Activated CD4-positive, alpha-beta T cell treated with anti-CD3 and anti-CD28 coated beads for 36 hours (primary cell): ENCODE data around the gene NDUFA11. TPM values are rescaled to one million over a fixed set of nuclear protein-coding genes. Genes with fewer than 3 reads are reported as not detected.
"Not testable (repeated sequence)": the region's sequence is repeated elsewhere in the genome, so short reads cannot be mapped to it uniquely, and the experiment has no call there.

Experiments used
- ATAC-seq: fragments of 200-7000 bp; cut with Tn5 transposase; one replicate; pipeline ENCODE4 v1.10.0; 2021; ENCODE audit warnings: mild to moderate bottlenecking, moderate library complexity
- CTCF ChIA-PET: fragments of 350-600 bp; sonication (Branson Sonifier 250); formaldehyde crosslinking; loops from one replicate; lab custom pipeline; 2021; ENCODE audit warnings: antibody characterized with exemption; lab: Charles Lee
- POLR2A ChIA-PET: fragments of 350-600 bp; sonication (Branson Sonifier 250); formaldehyde crosslinking; loops from one replicate; lab custom pipeline; 2021; ENCODE audit warnings: antibody characterized with exemption, inconsistent platforms; lab: Charles Lee
- DNase-seq: peaks from one replicate; pipeline ENCODE4 v3.0.0-alpha.2; 2020
- H3K27ac Mint-ChIP-seq: one replicate; pipeline ENCODE4 v1.8.0; 2021; ENCODE audit warnings: mixed read lengths
- H3K27me3 Mint-ChIP-seq: one replicate; pipeline ENCODE4 v1.8.0; 2021; ENCODE audit warnings: mixed read lengths
- H3K36me3 Mint-ChIP-seq: one replicate; pipeline ENCODE4 v1.8.0; 2021; ENCODE audit warnings: low read depth, mixed read lengths
- H3K4me1 Mint-ChIP-seq: one replicate; pipeline ENCODE4 v1.8.0; 2021; ENCODE audit warnings: mixed read lengths
- H3K4me3 Mint-ChIP-seq: one replicate; pipeline ENCODE4 v1.8.0; 2021; ENCODE audit warnings: mild to moderate bottlenecking, moderate library complexity, mixed read lengths
- H3K9me3 Mint-ChIP-seq: one replicate; pipeline ENCODE4 v1.8.0; 2021; ENCODE audit warnings: low read depth, mixed read lengths
- intact Hi-C, 2 experiments: fragments of 100-400 bp; cut with DNase I in 1 of 2; cut with micrococcal nuclease in 1 of 2; formaldehyde crosslinking; loops; one replicate each; pipeline versions ENCODE4 v1.14.2 to v1.15.1; 2022 to 2024; cut with DNase I, micrococcal nuclease
- total RNA-seq, 2 experiments: library from RNA; stranded (reverse); gene quantifications; one replicate each; pipeline ENCODE4 v1.2.3, GENCODE V29; 2021

Gene NDUFA11
- total RNA-seq, 2 experiments from 2014 or later, result 175 to 213 TPM

DNA sequence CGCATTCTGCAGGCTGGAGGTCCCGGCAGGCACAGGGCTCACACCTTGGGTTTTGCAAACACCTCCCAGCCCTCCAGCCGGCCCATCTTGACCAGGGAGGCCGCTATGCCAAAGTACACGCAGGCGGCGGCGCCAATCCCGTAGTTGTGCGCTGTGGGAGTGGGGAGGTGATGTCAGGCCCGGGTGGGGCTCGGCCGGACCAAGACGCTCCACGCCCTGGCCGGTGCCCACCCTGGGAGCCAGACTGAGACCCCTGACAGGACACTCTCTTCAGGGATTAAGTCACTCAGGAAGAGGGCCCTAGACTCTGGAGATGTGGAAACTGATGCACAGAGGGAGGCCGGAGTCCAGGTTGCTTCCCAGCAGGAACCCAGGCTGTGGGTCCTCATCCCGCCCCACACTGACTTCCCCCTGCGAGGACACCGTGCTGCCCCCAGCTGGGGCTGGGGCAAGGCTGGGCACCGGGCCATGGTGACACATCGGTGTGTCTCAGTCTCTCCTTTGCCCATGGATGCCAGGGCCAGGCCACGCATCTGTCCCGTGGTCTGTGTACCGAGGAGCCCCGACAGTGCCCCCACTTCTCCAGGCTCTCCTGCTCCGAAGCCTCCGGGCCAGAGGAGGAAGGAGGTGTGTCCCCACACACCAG is 8.8 kb downstream of the NDUFA11 start:
- ATAC-seq (no peak), DNase-seq (no peak)
- Mint-ChIP-seq H3K4me1 (no peaks in the 10 kb centered on the region), H3K27me3 (no peaks in the 10 kb centered on the region), H3K9me3 (no peaks in the 10 kb centered on the region), H3K27ac (no peak overlapping the region), H3K4me3 (no peak overlapping the region), H3K36me3 (peaks cover 4% of the 10 kb centered on the region)
- ChIA-PET POLR2A (no interaction called here), CTCF (no interaction called here)
- intact Hi-C loops, result no loop called here

- Mint-ChIP-seq H3K9me3 (no peaks in the 10 kb centered on the region), H3K27me3 (no peaks in the 10 kb centered on the region), H3K27ac (no peak overlapping the region), H3K36me3 (peaks cover 4% of the 10 kb centered on the region), H3K4me1 (no peaks in the 10 kb centered on the region), H3K4me3 (no peak overlapping the region)
- intact Hi-C loops, result no loop called here
- no peak for ATAC-seq
- CTCF ChIA-PET, result interaction anchor here (1.4 kb wide), 1 partner anchor 8 kb away, joined by 4 read pairs; no protein-coding TSS in a partner anchor
- POLR2A ChIA-PET, result no interaction called here
- DNase-seq, result no peak
Observed at GRCh38 chr19:5893907-5894703, 9.5 kb downstream of the NDUFA11 start.

DNA sequence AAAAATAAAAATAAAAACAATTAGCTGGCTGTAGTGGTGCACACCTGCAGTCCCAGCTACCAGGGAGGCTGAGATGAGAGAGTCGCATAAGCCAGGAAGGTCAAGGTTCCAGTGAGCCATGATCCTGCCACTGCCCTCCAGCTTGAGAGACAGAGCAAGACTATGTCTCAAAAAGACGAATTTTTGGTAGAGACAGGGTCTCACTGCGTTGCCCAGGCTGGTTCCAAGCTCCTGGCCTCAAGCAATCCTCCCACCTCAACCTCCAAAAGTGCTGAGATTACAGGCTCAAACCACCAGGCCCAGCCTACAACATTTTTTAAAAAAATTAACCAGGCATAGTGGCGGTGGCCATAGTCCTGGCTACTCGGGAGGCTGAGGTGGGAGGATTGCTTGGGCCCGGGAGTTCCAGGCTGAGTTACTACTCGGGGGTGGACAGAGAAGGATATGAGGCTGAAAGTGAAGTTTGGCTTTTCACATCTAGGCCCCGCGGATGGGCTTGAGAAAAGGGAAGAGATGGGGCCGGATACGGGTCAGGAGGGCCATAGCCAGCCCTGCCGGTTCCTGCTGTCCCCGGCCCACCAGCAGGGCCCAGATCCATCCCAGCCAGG is 10.2 kb downstream of the NDUFA11 start:
- Mint-ChIP-seq H3K36me3 (peaks cover 4% of the 10 kb centered on the region), H3K4me3 (no peak overlapping the region), H3K9me3 (no peaks in the 10 kb centered on the region), H3K4me1 (no peaks in the 10 kb centered on the region), H3K27ac (no peak overlapping the region), H3K27me3 (no peaks in the 10 kb centered on the region)
- ChIA-PET POLR2A (interaction anchor here (1.0 kb wide), 1 partner anchor 11 kb away, joined by 3 read pairs; no protein-coding TSS in a partner anchor), CTCF (interaction anchor here (0.6 to 2.5 kb wide), 3 partner anchors 9 to 469 kb away, joined by 3 to 10 read pairs (median 4); no protein-coding TSS in a partner anchor)
- no peak for DNase-seq
- intact Hi-C loops, result no loop called here
- no peak for ATAC-seq

GRCh38 chr19:5892772-5893275 is 10.8 kb downstream of the NDUFA11 start:
- no peaks in the 10 kb centered on the region for H3K9me3 Mint-ChIP-seq
- intact Hi-C loops, result loop anchor here in 1 of 2 experiments (1.0 kb wide), 1 partner anchor 89 kb away; no protein-coding TSS in a partner anchor
- H3K4me3 Mint-ChIP-seq, result no peak overlapping the region
- peaks cover 2% of the 10 kb centered on the region for H3K27me3 Mint-ChIP-seq
- ChIA-PET POLR2A (interaction anchor here (1.0 kb wide), 1 partner anchor 11 kb away, joined by 3 read pairs; no protein-coding TSS in a partner anchor), CTCF (interaction anchor here (0.6 to 2.5 kb wide), 3 partner anchors 10 to 470 kb away, joined by 3 to 10 read pairs (median 4); no protein-coding TSS in a partner anchor)
- H3K4me1 Mint-ChIP-seq, result no peaks in the 10 kb centered on the region
- ATAC-seq, result no peak
- no peak overlapping the region for H3K27ac Mint-ChIP-seq
- DNase-seq, result no peak
- H3K36me3 Mint-ChIP-seq, result peaks cover 4% of the 10 kb centered on the region

- ChIA-PET CTCF (interaction anchor here (1.4 to 2.5 kb wide), 2 partner anchors 10 to 88 kb away, joined by 4 to 10 read pairs; no protein-coding TSS in a partner anchor), POLR2A (interaction anchor here (1.0 kb wide), 1 partner anchor 12 kb away, joined by 3 read pairs; no protein-coding TSS in a partner anchor)
- Mint-ChIP-seq H3K36me3 (peaks cover 4% of the 10 kb centered on the region), H3K9me3 (no peaks in the 10 kb centered on the region), H3K27ac (no peak overlapping the region), H3K27me3 (peaks cover 2% of the 10 kb centered on the region), H3K4me3 (no peak overlapping the region), H3K4me1 (no peaks in the 10 kb centered on the region)
- ATAC-seq (peak; percentile 57), DNase-seq (peak; percentile 47)
- intact Hi-C loops, result loop anchor here in 1 of 2 experiments (1.0 kb wide), 1 partner anchor 88 kb away; no protein-coding TSS in a partner anchor
Observed at GRCh38 chr19:5891938-5892771, 11.4 kb downstream of the NDUFA11 start.

DNA sequence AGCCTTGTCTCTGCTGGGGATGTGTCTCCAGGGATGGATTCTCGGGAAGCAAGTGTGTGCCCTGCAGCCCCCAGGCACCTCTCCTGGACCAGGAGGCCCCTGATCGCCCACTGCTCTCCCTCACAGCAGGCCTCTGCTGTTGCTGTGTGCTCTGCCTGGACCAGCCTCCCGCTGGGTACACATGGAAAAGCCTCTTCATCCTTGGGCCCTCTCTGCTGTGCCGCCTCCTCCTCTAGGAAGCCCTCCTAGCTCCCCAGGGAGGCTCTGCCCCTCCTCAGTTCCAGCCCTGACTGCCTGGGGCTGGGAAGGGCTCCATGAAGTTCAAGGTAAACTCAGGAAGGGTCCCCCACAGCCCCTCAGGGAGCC is 12.0 kb downstream of the NDUFA11 start:
- Mint-ChIP-seq H3K27ac (no peak overlapping the region), H3K27me3 (peaks cover 2% of the 10 kb centered on the region), H3K4me1 (no peaks in the 10 kb centered on the region), H3K9me3 (no peaks in the 10 kb centered on the region), H3K36me3 (peaks cover 4% of the 10 kb centered on the region), H3K4me3 (no peak overlapping the region)
- ChIA-PET POLR2A (no interaction called here), CTCF (interaction anchor here (0.6 to 2.5 kb wide), 2 partner anchors 88 to 130 kb away, joined by 3 to 10 read pairs; no protein-coding TSS in a partner anchor)
- no peak for DNase-seq
- intact Hi-C loops, result no loop called here
- ATAC-seq, result no peak

DNA sequence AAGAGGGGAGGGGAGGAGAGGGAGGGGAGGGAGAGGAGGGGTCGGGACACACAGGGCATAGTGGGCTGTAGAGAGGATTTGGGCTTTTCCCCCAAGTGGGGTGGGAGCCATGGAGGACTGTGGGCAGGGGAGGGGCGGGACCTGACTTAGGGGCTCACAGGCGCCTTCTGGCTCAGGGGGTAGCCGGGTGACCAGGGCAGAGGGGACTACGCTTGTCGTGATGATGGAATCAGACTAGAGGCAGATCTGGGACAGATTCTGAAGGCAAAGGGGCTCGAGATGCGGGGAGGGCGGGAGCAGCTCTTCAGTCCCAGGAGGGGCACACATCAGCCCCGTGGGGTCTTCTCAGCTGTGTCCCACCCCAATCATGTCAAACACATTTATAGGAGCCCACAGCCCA is 13.5 kb downstream of the NDUFA11 start:
- no peaks in the 10 kb centered on the region for H3K4me1 Mint-ChIP-seq
- intact Hi-C loops, result no loop called here
- ChIA-PET CTCF (interaction anchor here (0.6 kb wide), 1 partner anchor 89 kb away, joined by 3 read pairs; no protein-coding TSS in a partner anchor), POLR2A (no interaction called here)
- H3K4me3 Mint-ChIP-seq, result no peak overlapping the region
- ATAC-seq, result no peak
- no peaks in the 10 kb centered on the region for H3K9me3 Mint-ChIP-seq
- DNase-seq, result no peak
- H3K36me3 Mint-ChIP-seq, result no peaks in the 10 kb centered on the region
- H3K27ac Mint-ChIP-seq, result no peak overlapping the region
- peaks cover 4% of the 10 kb centered on the region for H3K27me3 Mint-ChIP-seq

GRCh38 chr19:5889288-5889971 is 14.2 kb downstream of the NDUFA11 start:
- no peak overlapping the region for H3K4me3 Mint-ChIP-seq
- H3K36me3 Mint-ChIP-seq, result no peaks in the 10 kb centered on the region
- ATAC-seq (no peak), DNase-seq (no peak)
- ChIA-PET POLR2A (no interaction called here), CTCF (interaction anchor here (0.5 kb wide), 1 partner anchor 1940 kb away, joined by 3 read pairs; no protein-coding TSS in a partner anchor)
- peaks cover 4% of the 10 kb centered on the region for H3K27me3 Mint-ChIP-seq
- H3K4me1 Mint-ChIP-seq, result no peaks in the 10 kb centered on the region
- no peaks in the 10 kb centered on the region for H3K9me3 Mint-ChIP-seq
- intact Hi-C loops, result no loop called here
- no peak overlapping the region for H3K27ac Mint-ChIP-seq

GRCh38 chr19:5884065-5884811 is 19.4 kb downstream of the NDUFA11 start:
- POLR2A ChIA-PET, intact Hi-C loops, DNase-seq, H3K4me3 Mint-ChIP-seq, ATAC-seq, H3K9me3 Mint-ChIP-seq, H3K27ac Mint-ChIP-seq, H3K36me3 Mint-ChIP-seq, H3K4me1 Mint-ChIP-seq: not testable (repeated sequence)
- H3K27me3 Mint-ChIP-seq, result peaks cover 12% of the 10 kb centered on the region
- CTCF ChIA-PET, result interaction anchor here (0.7 to 1.2 kb wide), 2 partner anchors 37 to 326 kb away, joined by 3 read pairs; no protein-coding TSS in a partner anchor
